ENCODE results near the gene ATG13. TPM values are rescaled to one million over a fixed set of nuclear protein-coding genes. Genes with fewer than 3 reads are reported as not detected.
A peak's percentile ranks its signal among the peaks of the same experiment; 100 is the strongest.

ATG13 gene
- total and polyA plus RNA-seq, 7 donors: 16.8 to 50.7 (median 32.7) TPM

DNA sequence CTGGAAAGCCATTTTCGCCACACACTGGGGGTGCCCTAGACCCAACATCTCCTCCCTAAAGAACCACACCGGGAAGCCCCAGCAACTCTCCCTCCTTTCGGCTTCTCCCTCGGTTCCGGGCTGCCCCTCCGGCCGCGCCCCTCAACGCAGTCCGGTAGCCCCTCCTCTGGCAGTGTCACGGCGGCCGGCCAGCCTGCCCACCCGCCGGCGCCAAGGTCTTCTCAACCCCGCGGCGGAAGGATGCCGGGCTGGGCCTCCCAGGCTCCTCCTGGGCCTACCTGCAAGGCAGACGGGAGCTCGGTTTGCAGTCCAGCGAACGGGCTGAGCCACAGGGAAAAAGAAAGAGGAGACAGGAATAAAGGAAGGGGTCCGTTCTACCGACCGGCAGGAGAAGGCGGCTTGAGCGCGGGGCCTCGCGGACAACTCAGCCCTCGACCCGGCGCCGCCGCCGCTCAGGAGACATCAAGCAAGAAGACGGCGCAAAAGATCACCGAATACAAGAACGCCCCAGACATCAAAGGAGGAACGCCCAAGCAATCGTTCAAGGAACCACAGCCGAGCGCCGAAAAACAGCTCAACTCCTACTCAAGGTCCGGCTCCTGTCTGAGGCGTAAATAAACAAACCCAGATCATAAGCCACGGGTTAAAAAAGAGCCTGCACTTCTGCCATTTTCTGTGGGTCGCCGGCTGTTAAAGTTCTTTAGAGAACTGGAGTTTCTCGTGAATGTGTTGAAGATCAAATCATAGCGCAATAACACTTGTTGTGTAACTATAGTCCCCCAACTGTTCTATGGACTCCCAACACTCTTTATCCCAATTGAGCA is 23.6 kb upstream of the ATG13 start, which contains the start of gene AMBRA1:
Gene AMBRA1 (minus strand): TSS at position 474 of the 824 bp plus-strand sequence. CDS start 45,643 bp downstream, outside the sequence.
- peak within 1 kb of the TSS; percentile 79 for H3K27ac ChIP-seq
- H3K36me3 ChIP-seq (ENCODE audit: insufficient read depth in 1 of 2, low read depth in 1 of 2): no peaks in the 10 kb centered on the region
- H3K4me3 ChIP-seq: peak within 1 kb of the TSS; percentile 99
- TF ChIP-seq, protein P1, sequence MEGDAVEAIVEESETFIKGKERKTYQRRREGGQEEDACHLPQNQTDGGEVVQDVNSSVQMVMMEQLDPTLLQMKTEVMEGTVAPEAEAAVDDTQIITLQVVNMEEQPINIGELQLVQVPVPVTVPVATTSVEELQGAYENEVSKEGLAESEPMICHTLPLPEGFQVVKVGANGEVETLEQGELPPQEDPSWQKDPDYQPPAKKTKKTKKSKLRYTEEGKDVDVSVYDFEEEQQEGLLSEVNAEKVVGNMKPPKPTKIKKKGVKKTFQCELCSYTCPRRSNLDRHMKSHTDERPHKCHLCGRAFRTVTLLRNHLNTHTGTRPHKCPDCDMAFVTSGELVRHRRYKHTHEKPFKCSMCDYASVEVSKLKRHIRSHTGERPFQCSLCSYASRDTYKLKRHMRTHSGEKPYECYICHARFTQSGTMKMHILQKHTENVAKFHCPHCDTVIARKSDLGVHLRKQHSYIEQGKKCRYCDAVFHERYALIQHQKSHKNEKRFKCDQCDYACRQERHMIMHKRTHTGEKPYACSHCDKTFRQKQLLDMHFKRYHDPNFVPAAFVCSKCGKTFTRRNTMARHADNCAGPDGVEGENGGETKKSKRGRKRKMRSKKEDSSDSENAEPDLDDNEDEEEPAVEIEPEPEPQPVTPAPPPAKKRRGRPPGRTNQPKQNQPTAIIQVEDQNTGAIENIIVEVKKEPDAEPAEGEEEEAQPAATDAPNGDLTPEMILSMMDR (IDR thresholded peaks at IDR 0.05): no peak
- intact Hi-C loops (cut with DNase I): loop anchor here in 1 of 2 donors (5.0 kb wide), 1 partner anchor 36 kb away; no protein-coding TSS in a partner anchor
- DNase-seq: peak; percentile 86 to 91
- H3K27me3 ChIP-seq (ENCODE audit: insufficient read depth in 3 of 3, low read length in 2 of 3): no peaks in the 10 kb centered on the region
- no peaks in the 10 kb centered on the region for H3K9me3 ChIP-seq
- WGBS, 3 donors: 1% methylated on average over 50 to 54 of the region's 54 CpGs
- H3K4me1 ChIP-seq: peaks cover 29% of the 10 kb centered on the region
- peak; percentile 93 to 97 (median 95) for ATAC-seq

DNA sequence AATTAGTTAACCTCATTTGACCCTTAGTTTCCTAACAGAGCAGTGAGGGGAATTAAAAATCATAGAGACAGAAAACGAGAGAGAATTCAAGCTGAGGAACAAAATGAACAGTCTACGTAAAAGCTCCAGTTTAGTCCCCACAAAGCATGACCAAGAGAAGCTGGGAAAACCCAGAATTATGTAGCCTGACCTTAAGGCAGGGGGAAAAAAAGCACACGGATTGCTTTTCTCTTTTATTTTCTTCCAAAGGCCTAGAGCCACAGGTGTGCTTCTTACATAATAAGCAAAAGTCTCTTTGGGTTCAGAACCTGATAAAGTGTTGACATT is 23.0 kb upstream of the ATG13 start:
- ATAC-seq (no peak), DNase-seq (no peak)
- Histone ChIP-seq H3K36me3 (ENCODE audit: insufficient read depth in 1 of 2, low read depth in 1 of 2) (no peaks in the 10 kb centered on the region), H3K9me3 (no peaks in the 10 kb centered on the region), H3K27me3 (ENCODE audit: insufficient read depth in 3 of 3, low read length in 2 of 3) (no peaks in the 10 kb centered on the region), H3K4me3 (peak overlapping the region; percentile 99), H3K27ac (peak overlapping the region; percentile 79), H3K4me1 (peaks cover 29% of the 10 kb centered on the region)
- WGBS, 3 donors: 23 to 29% (median 26%) methylated on average over 3 of the region's 3 CpGs
- intact Hi-C loops (cut with DNase I): loop anchor here in 1 of 2 donors (5.0 kb wide), 1 partner anchor 37 kb away; no protein-coding TSS in a partner anchor
- TF ChIP-seq, protein P1 (IDR thresholded peaks at IDR 0.05): no peak

DNA sequence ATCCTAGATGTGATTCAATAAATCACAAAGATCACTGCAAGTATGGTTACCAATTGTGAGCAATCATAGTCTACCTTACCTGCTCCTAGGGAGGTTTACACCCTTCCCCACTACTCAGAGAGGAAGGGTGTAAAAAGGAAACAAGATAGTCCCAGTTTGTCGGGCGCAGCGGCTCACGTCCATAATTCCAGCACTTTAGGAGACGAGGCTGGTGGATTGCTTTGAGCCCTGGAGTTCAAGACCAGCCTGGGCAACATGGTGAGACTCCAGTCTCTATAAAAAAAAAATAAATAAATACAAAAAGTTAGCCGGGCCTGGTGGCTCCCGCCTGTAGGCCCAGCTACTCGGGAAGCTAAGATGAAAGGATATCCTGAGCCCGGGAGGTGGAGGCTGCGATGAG is 22.6 kb upstream of the ATG13 start:
- Histone ChIP-seq H3K9me3 (no peaks in the 10 kb centered on the region), H3K27me3 (ENCODE audit: insufficient read depth in 3 of 3, low read length in 2 of 3) (no peaks in the 10 kb centered on the region), H3K4me3 (peak overlapping the region; percentile 99), H3K27ac (no peak overlapping the region), H3K36me3 (ENCODE audit: insufficient read depth in 1 of 2, low read depth in 1 of 2) (no peaks in the 10 kb centered on the region), H3K4me1 (peaks cover 29% of the 10 kb centered on the region)
- ATAC-seq (no peak), DNase-seq (no peak)
- TF ChIP-seq, protein P1 (IDR thresholded peaks at IDR 0.05): no peak
- 91 to 94% (median 92%) methylated on average over 10 of the region's 10 CpGs for WGBS, 3 donors
- intact Hi-C loops (cut with DNase I): loop anchor here in 1 of 2 donors (5.0 kb wide), 1 partner anchor 37 kb away; no protein-coding TSS in a partner anchor

DNA sequence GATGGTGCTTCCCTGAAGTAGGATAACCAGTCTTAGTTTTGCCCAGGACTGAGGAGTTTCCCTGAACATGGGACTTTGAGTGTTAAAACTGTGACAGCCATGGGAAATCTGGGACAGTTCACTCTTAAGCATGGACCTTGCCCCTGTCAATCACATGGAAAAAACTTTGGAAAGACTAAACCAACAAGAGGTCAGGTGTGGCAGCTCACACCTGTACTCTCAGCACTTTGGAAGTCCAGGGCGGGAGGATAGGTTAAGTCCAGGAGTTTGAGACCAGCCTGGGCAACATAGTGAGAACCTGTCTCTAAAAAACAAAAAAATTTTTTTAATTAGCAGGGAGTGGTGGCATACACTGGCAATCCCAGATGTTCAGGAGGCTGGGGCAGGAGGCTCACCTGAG is 20.2 kb upstream of the ATG13 start:
- H3K27ac ChIP-seq: no peak overlapping the region
- no peak for ATAC-seq
- H3K36me3 ChIP-seq (ENCODE audit: insufficient read depth in 1 of 2, low read depth in 1 of 2): no peaks in the 10 kb centered on the region
- H3K4me1 ChIP-seq: peaks cover 20% of the 10 kb centered on the region
- H3K4me3 ChIP-seq: no peak overlapping the region
- no peaks in the 10 kb centered on the region for H3K9me3 ChIP-seq
- H3K27me3 ChIP-seq (ENCODE audit: insufficient read depth in 3 of 3, low read length in 2 of 3): no peaks in the 10 kb centered on the region
- TF ChIP-seq, protein P1 (IDR thresholded peaks at IDR 0.05): no peak
- WGBS, 3 donors: 94 to 100% (median 97%) methylated on average over 1 of the region's 1 CpG
- DNase-seq: no peak
- intact Hi-C loops (cut with DNase I): no loop called here
